SK-N-SH treated with all-trans-retinoic acid at 6 μM for 48 hours (cell line): ENCODE data around the gene OR52N5.

Experiments
- ATAC-seq: fragments of 200-7000 bp; cut with Tn5 transposase; 3 replicates; pipeline ENCODE4 v1.9.1; 2020; ENCODE audit warnings: mild to moderate bottlenecking, moderate library complexity
- ARNTL ChIP-seq: fragments of 450-650 bp; formaldehyde crosslinking; IDR thresholded peaks from 2 replicates; pipeline ENCODE4 v1.5.0; 2020; ENCODE audit warnings: low read depth, mild to moderate bottlenecking, moderate library complexity, borderline replicate concordance
- BACH2 ChIP-seq: fragments of 250-450 bp; sonication (Bioruptor Pico); IDR thresholded peaks from 2 replicates; pipeline ENCODE4 v1.9.0; 2021; ENCODE audit warnings: mild to moderate bottlenecking, borderline replicate concordance
- CREB5 ChIP-seq: fragments of 250-450 bp; sonication (Bioruptor Pico); IDR thresholded peaks from 2 replicates; pipeline ENCODE4 v1.5.1; 2020; ENCODE audit warnings: low read depth, mild to moderate bottlenecking, moderate library complexity
- CSDC2 ChIP-seq: fragments of 250-450 bp; sonication (Bioruptor Pico); IDR thresholded peaks from 2 replicates; pipeline ENCODE4 v1.5.0; 2020; ENCODE audit warnings: mild to moderate bottlenecking, moderate library complexity
- CSRNP3 ChIP-seq: fragments of 250-450 bp; sonication (Bioruptor Pico); IDR thresholded peaks from 2 replicates; pipeline ENCODE4 v1.5.1; 2021; ENCODE audit warnings: mild to moderate bottlenecking, moderate library complexity
- ESRRG ChIP-seq: fragments of 250-450 bp; sonication (Bioruptor Pico); IDR thresholded peaks from 2 replicates; pipeline ENCODE4 v1.6.1; 2021; ENCODE audit warnings: mild to moderate bottlenecking
- GLIS3 ChIP-seq: fragments of 250-450 bp; sonication (Bioruptor Pico); IDR thresholded peaks from 2 replicates; pipeline ENCODE4 v1.5.0; 2020; ENCODE audit warnings: mild to moderate bottlenecking, moderate library complexity
- ISL1 ChIP-seq: fragments of 250-450 bp; sonication (Bioruptor Pico); IDR thresholded peaks from 2 replicates; pipeline ENCODE4 v2.1.2; 2022; ENCODE audit warnings: mild to moderate bottlenecking, moderate library complexity
- PATZ1 ChIP-seq: fragments of 250-450 bp; sonication (Bioruptor Pico); IDR thresholded peaks from 2 replicates; pipeline ENCODE4 v1.8.0; 2020; ENCODE audit warnings: mild to moderate bottlenecking, moderate library complexity, borderline replicate concordance
- PPARA ChIP-seq: fragments of 250-450 bp; sonication (Bioruptor Pico); IDR thresholded peaks from 2 replicates; pipeline ENCODE4 v1.5.0; 2020; ENCODE audit warnings: mild to moderate bottlenecking, borderline replicate concordance
- RARB ChIP-seq: fragments of 250-450 bp; sonication (Bioruptor Pico); IDR thresholded peaks from 2 replicates; pipeline ENCODE4 v1.8.0; 2021; ENCODE audit warnings: mild to moderate bottlenecking, moderate library complexity
- SNAI2 ChIP-seq: fragments of 250-450 bp; sonication (Bioruptor Pico); IDR thresholded peaks from 2 replicates; pipeline ENCODE4 v1.5.0; 2020; ENCODE audit warnings: mild to moderate bottlenecking, moderate library complexity
- TCF4 ChIP-seq: fragments of 250-450 bp; sonication (Bioruptor Pico); IDR thresholded peaks from 2 replicates; pipeline ENCODE4 v1.8.0; 2021; ENCODE audit warnings: mild to moderate bottlenecking, moderate library complexity, borderline replicate concordance
- TOX ChIP-seq: fragments of 250-450 bp; sonication (Bioruptor Pico); IDR thresholded peaks from 2 replicates; pipeline ENCODE4 v1.8.0; 2021; ENCODE audit warnings: mild to moderate bottlenecking, moderate library complexity, borderline replicate concordance
- TSHZ2 ChIP-seq: fragments of 250-450 bp; sonication (Bioruptor Pico); IDR thresholded peaks from 2 replicates; pipeline ENCODE4 v1.5.0; 2020; ENCODE audit warnings: mild to moderate bottlenecking, moderate library complexity
- ZC3H10 ChIP-seq: fragments of 250-450 bp; sonication (Bioruptor Pico); IDR thresholded peaks from 2 replicates; pipeline ENCODE4 v1.5.1; 2021; ENCODE audit warnings: mild to moderate bottlenecking, moderate library complexity
- ZFP3 ChIP-seq: fragments of 250-450 bp; sonication (Bioruptor Pico); IDR thresholded peaks from 2 replicates; pipeline ENCODE4 v1.5.0; 2020; ENCODE audit warnings: mild to moderate bottlenecking, moderate library complexity
- ZFP30 ChIP-seq: fragments of 450-650 bp; formaldehyde crosslinking; IDR thresholded peaks from 2 replicates; pipeline ENCODE4 v1.5.0; 2022; ENCODE audit warnings: mild to moderate bottlenecking, moderate library complexity
- ZNF565 ChIP-seq: fragments of 450-650 bp; formaldehyde crosslinking; conservative IDR thresholded peaks from 2 replicates; pipeline ENCODE4 v1.5.0; 2020; ENCODE audit warnings: low read depth, mild to moderate bottlenecking, moderate library complexity
- ZNF70 ChIP-seq: fragments of 450-650 bp; formaldehyde crosslinking; IDR thresholded peaks from 2 replicates; pipeline ENCODE4 v1.5.0; 2020; ENCODE audit warnings: mild to moderate bottlenecking, moderate library complexity
- ZNF8 ChIP-seq: fragments of 450-650 bp; formaldehyde crosslinking; IDR thresholded peaks from 2 replicates; pipeline ENCODE4 v1.5.0; 2020; ENCODE audit warnings: mild to moderate bottlenecking, moderate library complexity

Gene OR52N5

GRCh38 chr11:5818245-5818886 lies 35.2 kb upstream of the OR52N5 start:
- no peak for ATAC-seq
- TF ChIP-seq TSHZ2, result no peak
- no peak for TF ChIP-seq ZNF8 (CRISPR knock-in tag)
- TF ChIP-seq ARNTL (CRISPR knock-in tag), result no peak
- TF ChIP-seq ZNF565 (CRISPR knock-in tag), result no peak
- no peak for TF ChIP-seq ESRRG (CRISPR knock-in tag)
- no peak for TF ChIP-seq TOX (CRISPR knock-in tag)
- TF ChIP-seq PATZ1 (CRISPR knock-in tag), result no peak
- TF ChIP-seq ZFP30 (CRISPR knock-in tag), result no peak
- TF ChIP-seq ZFP3 (CRISPR knock-in tag), result no peak
- no peak for TF ChIP-seq CSRNP3 (CRISPR knock-in tag)
- TF ChIP-seq ZC3H10 (CRISPR knock-in tag), result no peak
- TF ChIP-seq CSDC2 (CRISPR knock-in tag), result no peak
- TF ChIP-seq TCF4 (CRISPR knock-in tag), result no peak
- TF ChIP-seq GLIS3, result no peak
- no peak for TF ChIP-seq SNAI2 (CRISPR knock-in tag)
- no peak for TF ChIP-seq RARB (CRISPR knock-in tag)
- no peak for TF ChIP-seq ISL1
- no peak for TF ChIP-seq CREB5
- TF ChIP-seq BACH2, result no peak

GRCh38 chr11:5815534-5815933 lies 32.4 kb upstream of the OR52N5 start:
- TF ChIP-seq PATZ1 (CRISPR knock-in tag), result no peak
- TF ChIP-seq CSRNP3 (CRISPR knock-in tag), result no peak
- no peak for TF ChIP-seq ZNF70 (CRISPR knock-in tag)
- TF ChIP-seq TCF4 (CRISPR knock-in tag), result no peak
- no peak for TF ChIP-seq ZNF565 (CRISPR knock-in tag)
- no peak for TF ChIP-seq CREB5
- no peak for TF ChIP-seq BACH2
- no peak for TF ChIP-seq ESRRG (CRISPR knock-in tag)
- TF ChIP-seq PPARA (CRISPR knock-in tag), result no peak
- no peak for TF ChIP-seq ISL1
- TF ChIP-seq ARNTL (CRISPR knock-in tag), result no peak
- TF ChIP-seq ZFP3 (CRISPR knock-in tag), result no peak
- TF ChIP-seq, all 23 proteins: peak for 0
- no peak for ATAC-seq
